GM12874 (cell line): Measurements from ENCODE around the gene GARS1.

ENCODE experiments used
- TF ChIP-seq, protein P1 (sequence below): IDR thresholded peaks from 2 replicates; pipeline ENCODE4 v1.5.1; 2011; ENCODE audit warnings: low read depth, mild to moderate bottlenecking, control low read depth, low read length, moderate library complexity; ENCODE audit not compliant: insufficient read depth

Gene GARS1

DNA sequence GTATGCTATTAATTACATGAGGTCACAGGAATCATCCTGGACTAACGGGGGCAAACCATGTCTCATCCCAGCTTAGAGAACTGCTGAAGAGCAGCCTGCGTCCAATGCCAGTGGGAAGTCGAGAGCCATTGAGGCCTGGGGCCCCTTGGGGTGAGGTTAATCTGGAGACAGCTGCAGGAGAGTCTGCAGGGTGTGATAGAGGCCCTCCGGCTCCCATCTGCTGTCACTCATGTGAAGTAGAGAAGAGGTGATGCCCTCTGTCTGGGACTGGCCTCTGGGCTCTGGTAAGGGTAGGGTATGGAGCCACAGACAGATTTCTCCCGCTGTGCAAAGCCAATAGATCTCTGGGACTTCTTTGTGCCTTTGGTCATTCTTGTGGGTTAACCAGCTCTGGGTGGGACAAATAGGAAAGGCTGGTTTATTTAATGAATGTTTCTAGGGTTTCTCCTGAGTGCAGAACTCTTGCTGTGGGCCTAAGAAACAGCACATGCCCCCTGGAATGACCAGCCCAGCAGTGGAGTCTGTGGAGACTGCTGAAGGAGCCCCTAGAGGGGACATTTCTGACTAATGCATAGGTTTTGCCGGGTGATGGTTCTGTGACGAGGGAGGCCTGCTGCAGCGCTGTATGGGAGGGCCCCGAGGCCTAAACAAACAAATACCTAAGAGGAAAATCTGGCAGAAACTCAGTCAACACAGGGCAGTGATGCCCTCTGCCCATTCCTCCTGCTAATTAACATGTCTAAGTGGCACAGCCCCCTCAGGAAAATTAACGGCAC is 53.1 kb downstream of the GARS1 start:
- TF ChIP-seq, protein P1, sequence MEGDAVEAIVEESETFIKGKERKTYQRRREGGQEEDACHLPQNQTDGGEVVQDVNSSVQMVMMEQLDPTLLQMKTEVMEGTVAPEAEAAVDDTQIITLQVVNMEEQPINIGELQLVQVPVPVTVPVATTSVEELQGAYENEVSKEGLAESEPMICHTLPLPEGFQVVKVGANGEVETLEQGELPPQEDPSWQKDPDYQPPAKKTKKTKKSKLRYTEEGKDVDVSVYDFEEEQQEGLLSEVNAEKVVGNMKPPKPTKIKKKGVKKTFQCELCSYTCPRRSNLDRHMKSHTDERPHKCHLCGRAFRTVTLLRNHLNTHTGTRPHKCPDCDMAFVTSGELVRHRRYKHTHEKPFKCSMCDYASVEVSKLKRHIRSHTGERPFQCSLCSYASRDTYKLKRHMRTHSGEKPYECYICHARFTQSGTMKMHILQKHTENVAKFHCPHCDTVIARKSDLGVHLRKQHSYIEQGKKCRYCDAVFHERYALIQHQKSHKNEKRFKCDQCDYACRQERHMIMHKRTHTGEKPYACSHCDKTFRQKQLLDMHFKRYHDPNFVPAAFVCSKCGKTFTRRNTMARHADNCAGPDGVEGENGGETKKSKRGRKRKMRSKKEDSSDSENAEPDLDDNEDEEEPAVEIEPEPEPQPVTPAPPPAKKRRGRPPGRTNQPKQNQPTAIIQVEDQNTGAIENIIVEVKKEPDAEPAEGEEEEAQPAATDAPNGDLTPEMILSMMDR = no peak

GRCh38 chr7:30648744-30649540 is 54.3 kb downstream of the GARS1 start:
- TF ChIP-seq, protein P1 = no peak

DNA sequence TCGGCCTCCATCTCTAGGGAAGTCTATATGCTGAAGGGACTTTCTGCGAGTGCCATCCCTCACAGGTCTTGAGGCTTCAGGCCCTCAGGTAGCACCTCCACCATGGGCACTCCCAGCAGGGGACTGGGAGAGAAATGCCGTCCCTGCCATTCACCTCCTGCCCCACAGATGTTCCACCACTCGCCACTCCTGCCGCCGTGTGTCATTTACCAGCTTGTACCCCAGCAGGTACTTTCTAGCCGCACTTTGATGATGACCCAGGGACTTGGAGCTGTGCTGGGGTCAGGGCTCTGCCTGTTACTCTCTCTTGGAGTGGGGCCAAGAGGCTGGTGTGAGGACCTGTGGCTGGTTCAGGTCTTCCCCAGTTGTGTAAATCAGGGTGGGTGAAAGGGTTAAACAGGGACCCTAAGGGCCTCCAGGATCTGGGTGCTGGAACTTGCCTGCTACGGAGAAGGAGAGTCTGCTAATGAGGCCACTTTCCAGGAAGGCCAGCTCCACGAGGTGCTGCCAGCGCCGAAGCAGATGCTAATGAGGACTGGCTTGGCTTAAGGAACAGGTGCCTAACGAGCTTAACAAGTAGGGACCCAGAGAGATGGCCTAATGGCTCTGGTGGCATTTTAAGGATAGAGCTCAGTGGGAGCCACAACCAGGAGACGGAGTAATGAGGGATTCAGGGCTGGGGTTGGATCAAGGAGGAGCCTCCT is 55.2 kb downstream of the GARS1 start:
- TF ChIP-seq, protein P1 = no peak

GRCh38 chr7:30650421-30650808 is 55.7 kb downstream of the GARS1 start:
- TF ChIP-seq, protein P1 = no peak

DNA sequence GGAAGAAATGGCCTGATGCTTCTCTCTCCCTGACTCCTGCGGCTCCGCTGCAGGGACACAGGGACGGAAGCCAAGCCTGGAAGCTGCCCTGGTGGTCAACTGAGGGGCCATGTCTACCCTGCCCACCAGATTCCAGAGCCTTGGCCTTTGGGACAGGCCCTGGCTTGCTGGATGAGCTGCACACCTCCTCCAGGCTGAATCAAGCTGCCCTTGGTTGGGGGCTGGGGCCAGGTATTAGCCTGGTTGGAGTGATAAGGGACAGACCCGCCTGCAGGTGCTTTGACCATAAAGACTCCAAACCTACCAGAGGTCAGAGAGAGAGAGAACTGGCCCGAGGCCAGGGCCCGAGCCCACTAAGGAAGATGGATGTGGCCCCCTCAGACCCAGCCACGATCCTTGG is 57.5 kb downstream of the GARS1 start:
- TF ChIP-seq, protein P1 = no peak

- TF ChIP-seq, protein P1 = no peak
Measured at GRCh38 chr7:30652698-30653641, 58.3 kb downstream of the GARS1 start.
